Motor neuron (in vitro differentiated cells): ENCODE data around the gene LRP1. TPM values are rescaled to one million over a fixed set of nuclear protein-coding genes. Genes with fewer than 3 reads are reported as not detected.

Experiments used
- ATAC-seq, 8 experiments: fragments of 200-7000 bp; cut with Tn5 transposase; replicated peaks in 6 of 8; 2 replicates each; pipeline ENCODE4 v1.8.0; 2021; ENCODE audit warnings: mild to moderate bottlenecking in 8 of 8, moderate library complexity in 8 of 8
- H3K27ac ChIP-seq, 2 donors: fragments of 250-450 bp; sonication (Bioruptor Pico); 2 replicates each; pipeline ENCODE4 v1.9.0; 2021; ENCODE audit warnings: antibody characterized with exemption in 2 of 2, mild to moderate bottlenecking in 2 of 2, moderate library complexity in 1 of 2
- H3K4me1 ChIP-seq, 2 donors: fragments of 250-450 bp; sonication (Bioruptor Pico); replicated peaks in 1 of 2; 2 replicates each; pipeline ENCODE4 v1.6.1; 2021; ENCODE audit warnings: antibody characterized with exemption in 2 of 2, mild to moderate bottlenecking in 2 of 2, moderate library complexity in 1 of 2
- H3K4me3 ChIP-seq, 5 donors: fragments of 250-450 bp; sonication (Bioruptor Pico); 2 replicates each; pipeline ENCODE4 v1.9.0; 2021; ENCODE audit warnings: antibody characterized with exemption in 5 of 5, mild to moderate bottlenecking in 5 of 5, moderate library complexity in 4 of 5
- WGBS, 10 experiments: fragments of 450-650 bp; shearing (Covaris generic); methylation state at CpG; one replicate each; pipeline ENCODE4 v1.0.0; 2022; 5-methylcytosine and 5-hydroxymethylcytosine counted together
- in situ Hi-C, 9 experiments: fragments of 400-800 bp; cut with MboI; loops; one replicate each; pipeline ENCODE4 v1.15.0; 2021; ENCODE audit warnings: low sequenced_read_pairs in 9 of 9, low pct_unique_long_range_greater_than_20kb in 2 of 9; ENCODE audit not compliant: unreplicated experiment in 9 of 9
- total RNA-seq, 8 experiments: library from RNA; unstranded; fragments of 300-600 nt; gene quantifications; 2 replicates each; pipeline versions ENCODE4 v1.2.3 to v1.2.4, GENCODE V29; 2022

Gene LRP1
- total RNA-seq, 8 experiments from 2014 or later = 36.6 to 182 (median 55.3) TPM

GRCh38 chr12:57090490-57090889 is 37.8 kb upstream of the LRP1 start:
- 27 to 95% (median 60%) methylated on average over 2 to 3 of the region's 6 CpGs; no CpG with 5 or more reads in 5 of the 10 experiments for WGBS, 10 experiments
- peak overlapping the region; percentile 53 to 94 (median 69) for H3K4me3 ChIP-seq
- peaks cover 31 to 37% of the 10 kb centered on the region in 2 donors for H3K4me1 ChIP-seq
- H3K27ac ChIP-seq = no peak overlapping the region
- no peak for ATAC-seq
- in situ Hi-C loops = no loop called here

- in situ Hi-C loops = no loop called here
- no peak for ATAC-seq
- H3K27ac ChIP-seq = no peak overlapping the region
- peak overlapping the region in 2 of 5 donors; percentile 53 to 77 for H3K4me3 ChIP-seq
- peaks cover 28 to 33% of the 10 kb centered on the region in 2 donors for H3K4me1 ChIP-seq
- 87 to 95% methylated on average over 3 to 7 of the region's 22 CpGs; no CpG with 5 or more reads in 8 of the 10 experiments for WGBS, 10 experiments
Observed at GRCh38 chr12:57090924-57091637, 37.2 kb upstream of the LRP1 start.

- in situ Hi-C loops = no loop called here
- H3K4me3 ChIP-seq = no peak overlapping the region
- WGBS, 10 experiments = 67 to 85% (median 77%) methylated on average over 2 to 6 of the region's 25 CpGs; no CpG with 5 or more reads in 6 of the 10 experiments
- no peak for ATAC-seq
- peaks cover 20 to 30% of the 10 kb centered on the region in 2 donors for H3K4me1 ChIP-seq
- H3K27ac ChIP-seq = no peak overlapping the region
Observed at GRCh38 chr12:57091638-57092528, 36.4 kb upstream of the LRP1 start.

- Histone ChIP-seq H3K4me1 (peaks cover 19 to 30% of the 10 kb centered on the region in 2 donors), H3K27ac (no peak overlapping the region), H3K4me3 (no peak overlapping the region)
- WGBS, 10 experiments = 94 to 100% methylated on average over 2 to 3 of the region's 5 CpGs; no CpG with 5 or more reads in 8 of the 10 experiments
- ATAC-seq = no peak
- in situ Hi-C loops = no loop called here
Observed at GRCh38 chr12:57092529-57092862, 35.8 kb upstream of the LRP1 start.

GRCh38 chr12:57092876-57093414 is 35.3 kb upstream of the LRP1 start:
- WGBS, 10 experiments = 100% methylated on average over 1 of the region's 4 CpGs; no CpG with 5 or more reads in 9 of the 10 experiments
- H3K4me1 ChIP-seq = peaks cover 19 to 30% of the 10 kb centered on the region in 2 donors
- H3K27ac ChIP-seq = no peak overlapping the region

GRCh38 chr12:57093415-57094207 is 34.7 kb upstream of the LRP1 start:
- ATAC-seq = peak; percentile 2 to 46 (median 38)
- Histone ChIP-seq H3K4me3 (no peak overlapping the region), H3K4me1 (peaks cover 19 to 30% of the 10 kb centered on the region in 2 donors), H3K27ac (peak overlapping the region; percentile 43 to 47)
- WGBS, 10 experiments = 0 to 50% (median 38%) methylated on average over 1 to 3 of the region's 24 CpGs; no CpG with 5 or more reads in 5 of the 10 experiments
- in situ Hi-C loops = no loop called here

More at GRCh38 chr12:57092876-57093414, 35.3 kb upstream of the LRP1 start:
- no peak for ATAC-seq
- no peak overlapping the region for H3K4me3 ChIP-seq
- in situ Hi-C loops = no loop called here

- peak overlapping the region; percentile 43 to 47 for H3K27ac ChIP-seq
- 31 to 100% (median 72%) methylated on average over 1 to 8 of the region's 15 CpGs; no CpG with 5 or more reads in 5 of the 10 experiments for WGBS, 10 experiments
- in situ Hi-C loops = no loop called here
- peak in 3 of 8 experiments; percentile 1 to 14 (median 6) for ATAC-seq
- peaks cover 19 to 30% of the 10 kb centered on the region in 2 donors for H3K4me1 ChIP-seq
- no peak overlapping the region for H3K4me3 ChIP-seq
Observed at GRCh38 chr12:57094208-57095160, 33.8 kb upstream of the LRP1 start.

GRCh38 chr12:57095440-57095839 is 32.8 kb upstream of the LRP1 start:
- Histone ChIP-seq H3K4me1 (peaks cover 18 to 27% of the 10 kb centered on the region in 2 donors), H3K4me3 (no peak overlapping the region), H3K27ac (no peak overlapping the region)
- in situ Hi-C loops = no loop called here
- ATAC-seq = no peak
- WGBS, 10 experiments = 83 to 100% (median 100%) methylated on average over 1 to 2 of the region's 3 CpGs; no CpG with 5 or more reads in 2 of the 10 experiments

GRCh38 chr12:57096099-57096572 is 32.1 kb upstream of the LRP1 start:
- H3K4me3 ChIP-seq = no peak overlapping the region
- H3K27ac ChIP-seq = no peak overlapping the region
- WGBS, 10 experiments = 69 to 88% (median 81%) methylated on average over 2 to 5 of the region's 6 CpGs; no CpG with 5 or more reads in 6 of the 10 experiments
- in situ Hi-C loops = no loop called here
- peaks cover 12 to 20% of the 10 kb centered on the region in 2 donors for H3K4me1 ChIP-seq
- ATAC-seq = peak in 4 of 8 experiments; percentile 7 to 37 (median 10)

GRCh38 chr12:57096748-57097553 is 31.3 kb upstream of the LRP1 start:
- no peak overlapping the region for H3K27ac ChIP-seq
- in situ Hi-C loops = no loop called here
- H3K4me1 ChIP-seq = peaks cover 12 to 20% of the 10 kb centered on the region in 2 donors
- 59 to 100% (median 100%) methylated on average over 1 to 5 of the region's 8 CpGs; no CpG with 5 or more reads in 5 of the 10 experiments for WGBS, 10 experiments
- no peak for ATAC-seq
- no peak overlapping the region for H3K4me3 ChIP-seq

GRCh38 chr12:57097554-57097835 is 30.8 kb upstream of the LRP1 start:
- Histone ChIP-seq H3K27ac (no peak overlapping the region), H3K4me1 (peaks cover 12 to 25% of the 10 kb centered on the region in 2 donors), H3K4me3 (no peak overlapping the region)
- ATAC-seq = no peak
- in situ Hi-C loops = no loop called here
- 20 to 100% (median 91%) methylated on average over 1 to 8 of the region's 8 CpGs; no CpG with 5 or more reads in 3 of the 10 experiments for WGBS, 10 experiments
